Activated CD8-positive, alpha-beta memory T cell treated with anti-CD3 and anti-CD28 coated beads for 4 hours (primary cell): ENCODE measurements around the gene SERPIND1.
"Not testable (repeated sequence)": the region's sequence is repeated elsewhere in the genome, so short reads cannot be mapped to it uniquely, and the experiment has no call there.

Source experiments
- DNase-seq, 2 donors: peaks; one replicate each; pipeline ENCODE4 v3.0.0-alpha.2; 2020; ENCODE audit warnings: low read depth in 2 of 2

Gene SERPIND1

GRCh38 chr22:20773793-20774212 is at the start of gene SERPIND1:
TSS of gene SERPIND1 (plus strand) at chr22:20774113. CDS start at chr22:20779313, 5,200 bp downstream.
- DNase-seq: no peak

GRCh38 chr22:20724676-20725454 is 49.0 kb upstream of the SERPIND1 start:
- no peak for DNase-seq

GRCh38 chr22:20725987-20726558 is 47.8 kb upstream of the SERPIND1 start:
- DNase-seq: no peak

- no peak for DNase-seq
Measured at GRCh38 chr22:20727118-20728015, 46.5 kb upstream of the SERPIND1 start.

GRCh38 chr22:20728523-20729190 is 45.3 kb upstream of the SERPIND1 start:
- no peak for DNase-seq

- no peak for DNase-seq
Measured at GRCh38 chr22:20729194-20729593, 44.7 kb upstream of the SERPIND1 start.

- not testable (repeated sequence) for DNase-seq
Measured at GRCh38 chr22:20732431-20732830, 41.5 kb upstream of the SERPIND1 start.

GRCh38 chr22:20735356-20736162 is 38.4 kb upstream of the SERPIND1 start:
- DNase-seq: not testable (repeated sequence)

GRCh38 chr22:20736891-20737290 is 37.0 kb upstream of the SERPIND1 start:
- not testable (repeated sequence) for DNase-seq

- no peak for DNase-seq
Measured at GRCh38 chr22:20738394-20739089, 35.4 kb upstream of the SERPIND1 start.

GRCh38 chr22:20740222-20740951 is 33.5 kb upstream of the SERPIND1 start:
- DNase-seq: no peak

- no peak for DNase-seq
Measured at GRCh38 chr22:20741008-20741633, 32.8 kb upstream of the SERPIND1 start.

- no peak for DNase-seq
Measured at GRCh38 chr22:20741634-20742581, 32.0 kb upstream of the SERPIND1 start.

- no peak for DNase-seq
Measured at GRCh38 chr22:20742764-20743163, 31.1 kb upstream of the SERPIND1 start.

- DNase-seq: no peak
Measured at GRCh38 chr22:20744456-20744855, 29.5 kb upstream of the SERPIND1 start.

GRCh38 chr22:20745119-20745518 is 28.8 kb upstream of the SERPIND1 start:
- DNase-seq: no peak

GRCh38 chr22:20746431-20747189 is 27.3 kb upstream of the SERPIND1 start:
- no peak for DNase-seq
